Glutamatergic neuron (in vitro differentiated cells): ENCODE measurements around the gene EXOC7. TPM values are rescaled to one million over a fixed set of nuclear protein-coding genes. Genes with fewer than 3 reads are reported as not detected.

ENCODE experiments used
- DNase-seq: peaks from one replicate; pipeline ENCODE4 v3.0.0; 2022
- H3K27ac Mint-ChIP-seq: one replicate; pipeline ENCODE4 v1.8.0; 2020; ENCODE audit warnings: mild to moderate bottlenecking, mixed read lengths, inconsistent platforms; ENCODE audit not compliant: unreplicated experiment
- H3K27me3 Mint-ChIP-seq: one replicate; pipeline ENCODE4 v1.8.0; 2020; ENCODE audit warnings: mild to moderate bottlenecking, moderate library complexity, mixed read lengths, inconsistent platforms; ENCODE audit not compliant: unreplicated experiment
- H3K36me3 Mint-ChIP-seq: one replicate; pipeline ENCODE4 v1.8.0; 2020; ENCODE audit warnings: mild to moderate bottlenecking, mixed read lengths, inconsistent platforms; ENCODE audit not compliant: unreplicated experiment
- H3K4me1 Mint-ChIP-seq: one replicate; pipeline ENCODE4 v1.8.0; 2020; ENCODE audit warnings: mild to moderate bottlenecking, low read depth, mixed read lengths, inconsistent platforms; ENCODE audit not compliant: unreplicated experiment
- H3K4me3 Mint-ChIP-seq: one replicate; pipeline ENCODE4 v1.8.0; 2020; ENCODE audit warnings: mild to moderate bottlenecking, mixed read lengths, inconsistent platforms; ENCODE audit not compliant: unreplicated experiment
- H3K9me3 Mint-ChIP-seq: one replicate; pipeline ENCODE4 v1.8.0; 2020; ENCODE audit warnings: mild to moderate bottlenecking, moderate library complexity, mixed read lengths, inconsistent platforms; ENCODE audit not compliant: unreplicated experiment
- total RNA-seq: library from RNA; stranded (reverse); fragmentation: NEBNext Ultra II Directional; extraction: Animal tissue kit (Norgen Biotek cat#: 25700); gene quantifications from one replicate; pipeline ENCODE4 v1.2.1, GENCODE V29; 2021; ENCODE audit not compliant: unreplicated experiment
- TF ChIP-seq, protein P1 (sequence below): fragments of 200-600 bp; sonication (generic); IDR thresholded peaks from one replicate; pipeline ENCODE4 v1.5.0; 2021; ENCODE audit not compliant: partially characterized antibody, unreplicated experiment

Gene EXOC7
- total RNA-seq, 1 donor from 2014 or later, result 249 TPM

DNA sequence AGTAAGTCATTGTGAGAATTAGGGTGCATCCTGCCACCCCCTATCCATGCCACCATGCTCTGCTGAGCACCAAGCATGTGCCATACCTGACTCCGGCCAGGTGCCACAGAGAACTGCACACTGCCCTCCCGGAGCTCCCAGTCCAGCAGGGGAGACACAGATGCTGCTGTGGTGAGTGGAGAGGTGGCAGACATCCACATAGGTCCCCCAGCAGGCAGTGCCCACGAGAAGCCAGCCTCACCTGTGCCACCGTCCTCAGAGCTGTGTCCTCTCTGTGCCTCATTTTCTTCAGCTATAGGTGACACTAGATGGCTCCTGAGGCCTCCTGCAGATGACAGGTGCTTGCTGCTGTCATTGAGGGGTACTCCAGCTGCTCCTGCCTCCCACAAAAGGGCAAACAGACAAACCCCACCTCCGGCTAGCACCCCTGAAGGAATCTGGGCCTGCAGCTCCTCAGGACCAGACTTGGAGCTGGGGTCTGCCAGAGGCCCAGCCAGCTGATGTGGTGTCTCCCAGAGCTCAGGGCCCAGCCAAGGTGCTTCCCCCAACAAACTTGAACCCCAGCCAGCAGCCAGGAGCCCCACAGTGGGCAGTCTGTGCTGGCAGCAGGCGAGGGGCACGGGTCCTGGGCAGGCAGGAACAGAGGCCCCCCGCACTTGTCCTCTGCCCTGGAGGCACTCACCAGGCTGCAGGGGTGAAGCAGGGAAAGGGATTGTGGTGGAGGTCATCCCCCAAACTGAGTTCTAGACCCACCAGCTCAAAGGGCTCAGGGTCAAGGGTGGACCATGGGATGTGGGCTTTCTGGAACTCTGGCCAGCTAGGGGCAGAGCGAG lies 20.4 kb upstream of the EXOC7 start:
- H3K27me3 Mint-ChIP-seq, result peaks cover 7% of the 10 kb centered on the region
- H3K36me3 Mint-ChIP-seq, result no peaks in the 10 kb centered on the region
- H3K9me3 Mint-ChIP-seq, result peaks cover 6% of the 10 kb centered on the region
- no peaks in the 10 kb centered on the region for H3K4me1 Mint-ChIP-seq
- no peak for DNase-seq
- TF ChIP-seq, protein P1, sequence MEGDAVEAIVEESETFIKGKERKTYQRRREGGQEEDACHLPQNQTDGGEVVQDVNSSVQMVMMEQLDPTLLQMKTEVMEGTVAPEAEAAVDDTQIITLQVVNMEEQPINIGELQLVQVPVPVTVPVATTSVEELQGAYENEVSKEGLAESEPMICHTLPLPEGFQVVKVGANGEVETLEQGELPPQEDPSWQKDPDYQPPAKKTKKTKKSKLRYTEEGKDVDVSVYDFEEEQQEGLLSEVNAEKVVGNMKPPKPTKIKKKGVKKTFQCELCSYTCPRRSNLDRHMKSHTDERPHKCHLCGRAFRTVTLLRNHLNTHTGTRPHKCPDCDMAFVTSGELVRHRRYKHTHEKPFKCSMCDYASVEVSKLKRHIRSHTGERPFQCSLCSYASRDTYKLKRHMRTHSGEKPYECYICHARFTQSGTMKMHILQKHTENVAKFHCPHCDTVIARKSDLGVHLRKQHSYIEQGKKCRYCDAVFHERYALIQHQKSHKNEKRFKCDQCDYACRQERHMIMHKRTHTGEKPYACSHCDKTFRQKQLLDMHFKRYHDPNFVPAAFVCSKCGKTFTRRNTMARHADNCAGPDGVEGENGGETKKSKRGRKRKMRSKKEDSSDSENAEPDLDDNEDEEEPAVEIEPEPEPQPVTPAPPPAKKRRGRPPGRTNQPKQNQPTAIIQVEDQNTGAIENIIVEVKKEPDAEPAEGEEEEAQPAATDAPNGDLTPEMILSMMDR, result no peak
- no peak overlapping the region for H3K4me3 Mint-ChIP-seq
- no peak overlapping the region for H3K27ac Mint-ChIP-seq

DNA sequence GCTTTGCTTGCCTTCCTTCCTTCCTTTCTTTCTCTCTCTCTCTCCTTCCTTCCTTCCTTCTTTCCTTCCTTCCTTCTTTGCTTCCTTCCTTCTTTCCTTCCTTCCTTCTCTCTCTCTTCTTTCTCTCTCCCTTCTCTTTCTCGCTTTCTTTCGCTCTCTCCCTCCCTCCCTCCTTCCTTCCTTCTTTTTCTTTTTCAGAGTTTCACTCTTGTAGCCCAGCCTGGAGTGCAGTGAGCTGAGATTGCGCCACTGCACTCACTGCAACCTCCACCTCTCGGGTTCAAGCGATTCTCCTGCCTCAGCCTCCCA lies 19.6 kb upstream of the EXOC7 start:
- no peaks in the 10 kb centered on the region for H3K4me1 Mint-ChIP-seq

DNA sequence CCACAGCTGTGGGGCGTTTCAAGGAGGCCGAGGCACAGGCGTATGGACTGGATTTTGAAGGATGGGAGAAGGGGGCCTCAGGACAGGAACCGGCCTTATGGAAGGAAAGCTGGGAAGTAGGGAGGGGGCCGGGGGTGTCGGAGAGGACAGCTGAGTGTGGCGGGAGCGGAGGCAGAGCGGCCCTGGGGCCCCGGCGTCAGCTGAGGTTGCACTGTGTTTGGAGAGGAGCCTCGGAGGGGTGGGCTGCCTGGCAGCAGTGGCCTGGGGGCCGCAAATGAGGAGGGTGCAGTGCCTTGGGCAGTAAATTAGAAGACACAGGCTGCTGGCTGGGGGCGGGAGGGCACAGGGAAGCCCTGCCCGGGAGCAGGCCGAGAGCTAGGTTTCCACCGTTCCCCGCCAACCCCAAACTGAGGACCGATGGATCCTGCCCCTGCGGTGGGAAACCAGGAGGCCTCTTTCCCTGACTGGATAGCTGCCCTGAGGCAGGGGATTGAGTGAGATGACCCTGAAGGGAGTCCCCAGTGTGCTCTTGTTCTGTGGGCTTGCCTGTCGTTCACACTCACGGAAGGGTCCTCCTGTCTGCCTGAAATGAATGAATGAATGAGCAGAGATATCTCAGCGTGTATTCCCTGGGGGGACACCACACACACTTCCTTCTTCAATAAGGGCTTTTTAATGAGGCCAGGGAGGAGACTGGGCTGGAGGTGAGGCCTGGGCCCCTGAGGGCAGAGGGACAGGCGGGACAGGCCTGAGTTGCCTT lies 19.0 kb upstream of the EXOC7 start:
- H3K9me3 Mint-ChIP-seq, result peaks cover 6% of the 10 kb centered on the region
- H3K27me3 Mint-ChIP-seq, result peaks cover 7% of the 10 kb centered on the region
- DNase-seq, result no peak
- TF ChIP-seq, protein P1, result no peak
- no peaks in the 10 kb centered on the region for H3K36me3 Mint-ChIP-seq
- no peak overlapping the region for H3K27ac Mint-ChIP-seq
- H3K4me1 Mint-ChIP-seq, result no peaks in the 10 kb centered on the region
- H3K4me3 Mint-ChIP-seq, result no peak overlapping the region

More for the DNA sequence above, 19.6 kb upstream of the EXOC7 start:
- Mint-ChIP-seq H3K9me3 (peaks cover 6% of the 10 kb centered on the region), H3K27ac (no peak overlapping the region), H3K4me3 (no peak overlapping the region), H3K36me3 (no peaks in the 10 kb centered on the region), H3K27me3 (peaks cover 7% of the 10 kb centered on the region)
- no peak for DNase-seq
- TF ChIP-seq, protein P1, result no peak

DNA sequence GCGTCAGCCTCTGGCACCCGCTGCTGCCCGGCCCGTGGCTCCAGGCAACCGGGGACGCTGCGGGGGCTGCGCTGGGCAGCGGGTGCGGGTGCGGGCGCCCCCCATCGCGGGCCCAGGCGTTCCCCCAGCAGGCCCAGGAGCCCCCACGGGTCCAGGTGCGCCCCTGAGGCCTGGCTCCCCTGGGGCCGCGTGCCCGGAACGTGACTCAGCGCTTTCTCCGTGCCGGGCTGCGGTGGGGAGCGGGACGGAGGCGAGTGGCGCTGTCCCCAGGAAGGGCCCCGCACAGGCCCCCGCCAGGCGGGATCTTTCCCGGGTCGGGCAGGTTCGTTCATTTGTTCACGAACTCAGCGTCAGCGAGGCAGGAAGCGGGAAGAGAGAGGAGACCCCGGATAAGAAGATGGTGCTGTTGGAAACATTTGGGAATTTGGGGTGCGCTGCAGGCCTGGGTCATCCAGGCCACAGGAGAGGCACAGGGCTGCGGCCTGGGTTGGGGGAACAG lies 18.4 kb upstream of the EXOC7 start:
- TF ChIP-seq, protein P1, result no peak
- H3K4me1 Mint-ChIP-seq, result no peaks in the 10 kb centered on the region
- H3K4me3 Mint-ChIP-seq, result no peak overlapping the region
- H3K27ac Mint-ChIP-seq, result no peak overlapping the region
- H3K27me3 Mint-ChIP-seq, result peaks cover 7% of the 10 kb centered on the region
- H3K9me3 Mint-ChIP-seq, result peaks cover 6% of the 10 kb centered on the region
- H3K36me3 Mint-ChIP-seq, result no peaks in the 10 kb centered on the region
- DNase-seq, result no peak

DNA sequence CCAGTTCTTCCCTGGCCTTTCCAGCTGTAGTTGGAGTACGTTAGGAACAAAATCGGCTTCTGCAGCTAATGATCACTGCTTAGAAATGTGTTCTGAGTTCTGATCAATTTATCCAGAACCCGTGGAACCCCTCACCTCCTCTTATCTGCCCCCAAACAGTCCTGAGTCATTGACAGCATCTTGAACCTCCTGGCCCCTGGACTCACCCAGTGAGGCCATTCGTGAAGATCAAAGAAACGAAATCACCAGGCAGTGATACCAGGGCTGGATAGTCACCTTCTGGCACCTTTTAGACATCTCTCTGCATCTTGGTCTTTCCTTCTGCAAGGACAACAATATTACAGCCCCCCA lies 17.0 kb upstream of the EXOC7 start:
- Mint-ChIP-seq H3K9me3 (peaks cover 4% of the 10 kb centered on the region), H3K27me3 (peaks cover 7% of the 10 kb centered on the region), H3K36me3 (no peaks in the 10 kb centered on the region), H3K4me1 (no peaks in the 10 kb centered on the region), H3K27ac (no peak overlapping the region), H3K4me3 (no peak overlapping the region)
- no peak for DNase-seq
- TF ChIP-seq, protein P1, result no peak
